ENCODE measurements around the gene CELF2.

The CELF2 gene

DNA sequence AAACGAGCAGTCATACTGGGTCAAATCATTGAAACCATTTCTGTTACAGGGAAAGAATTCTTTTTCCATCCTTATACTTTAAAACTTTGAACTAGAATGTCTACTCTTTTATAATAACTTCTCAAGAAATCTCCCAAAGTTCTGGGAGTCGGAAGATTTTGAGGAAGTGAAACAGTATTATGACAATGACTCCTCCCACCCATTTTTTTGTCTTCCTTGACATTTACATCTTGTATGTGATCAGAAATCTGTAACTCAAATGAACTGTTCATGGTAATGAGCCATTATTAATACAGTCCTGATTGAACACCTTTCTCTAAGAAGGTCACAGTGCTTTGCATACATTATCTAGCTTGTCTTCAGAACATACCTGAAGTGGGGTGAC, 227.4 kb downstream of the CELF2 start:
- no peaks in the 10 kb centered on the region for H3K36me3 ChIP-seq (ENCODE audit: insufficient read depth, low read length)
- H3K4me1 ChIP-seq (ENCODE audit: insufficient read depth, low read length) = peaks cover 15% of the 10 kb centered on the region
- H3K4me3 ChIP-seq (ENCODE audit: low read length) = no peak overlapping the region
- H3K27me3 ChIP-seq (ENCODE audit: insufficient read depth, low read length) = no peaks in the 10 kb centered on the region
- peaks cover 2% of the 10 kb centered on the region for H3K9me3 ChIP-seq (ENCODE audit: low read length)
- no peak overlapping the region for H2AFZ ChIP-seq (ENCODE audit: low read depth, low read length)

GRCh38 chr10:11245510-11245909, 227.8 kb downstream of the CELF2 start:
- Histone ChIP-seq H3K36me3 (ENCODE audit: insufficient read depth, low read length) (no peaks in the 10 kb centered on the region), H3K4me3 (ENCODE audit: low read length) (no peak overlapping the region), H3K9me3 (ENCODE audit: low read length) (peaks cover 2% of the 10 kb centered on the region), H3K4me1 (ENCODE audit: insufficient read depth, low read length) (peaks cover 19% of the 10 kb centered on the region), H2AFZ (ENCODE audit: low read depth, low read length) (no peak overlapping the region), H3K27me3 (ENCODE audit: insufficient read depth, low read length) (no peaks in the 10 kb centered on the region)

DNA sequence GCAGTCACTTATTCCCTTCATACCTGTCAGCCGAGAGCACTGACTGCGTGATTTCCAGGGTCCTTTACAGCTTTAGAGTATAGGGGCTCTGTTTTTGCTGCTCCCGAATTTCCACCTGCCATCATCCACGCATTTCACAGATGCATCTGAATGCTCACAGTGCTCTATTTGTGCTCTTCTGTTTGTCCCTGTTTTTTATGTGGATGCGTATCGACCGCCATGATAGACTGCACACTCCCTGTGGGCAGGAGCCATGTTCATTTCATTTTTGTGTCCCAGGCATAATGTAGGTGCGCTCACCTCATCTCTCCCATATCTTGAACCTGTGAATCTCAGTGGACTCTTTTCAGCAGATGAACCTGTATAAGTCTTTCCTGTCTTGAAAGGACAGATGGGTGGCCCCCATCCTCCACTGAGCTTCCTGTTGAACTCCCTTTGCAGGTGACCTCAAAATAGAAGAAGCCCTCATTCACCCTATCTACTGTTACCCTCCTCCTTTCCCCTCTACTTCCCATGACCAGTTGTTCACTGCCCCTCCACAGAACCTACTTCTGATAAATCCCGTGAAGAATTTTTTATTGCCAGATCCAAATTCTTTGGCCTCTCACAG, 228.4 kb downstream of the CELF2 start:
- Histone ChIP-seq H3K4me1 (ENCODE audit: insufficient read depth, low read length) (peaks cover 19% of the 10 kb centered on the region), H3K4me3 (ENCODE audit: low read length) (no peak overlapping the region), H3K36me3 (ENCODE audit: insufficient read depth, low read length) (no peaks in the 10 kb centered on the region), H2AFZ (ENCODE audit: low read depth, low read length) (no peak overlapping the region), H3K9me3 (ENCODE audit: low read length) (peaks cover 2% of the 10 kb centered on the region), H3K27me3 (ENCODE audit: insufficient read depth, low read length) (no peaks in the 10 kb centered on the region)

DNA sequence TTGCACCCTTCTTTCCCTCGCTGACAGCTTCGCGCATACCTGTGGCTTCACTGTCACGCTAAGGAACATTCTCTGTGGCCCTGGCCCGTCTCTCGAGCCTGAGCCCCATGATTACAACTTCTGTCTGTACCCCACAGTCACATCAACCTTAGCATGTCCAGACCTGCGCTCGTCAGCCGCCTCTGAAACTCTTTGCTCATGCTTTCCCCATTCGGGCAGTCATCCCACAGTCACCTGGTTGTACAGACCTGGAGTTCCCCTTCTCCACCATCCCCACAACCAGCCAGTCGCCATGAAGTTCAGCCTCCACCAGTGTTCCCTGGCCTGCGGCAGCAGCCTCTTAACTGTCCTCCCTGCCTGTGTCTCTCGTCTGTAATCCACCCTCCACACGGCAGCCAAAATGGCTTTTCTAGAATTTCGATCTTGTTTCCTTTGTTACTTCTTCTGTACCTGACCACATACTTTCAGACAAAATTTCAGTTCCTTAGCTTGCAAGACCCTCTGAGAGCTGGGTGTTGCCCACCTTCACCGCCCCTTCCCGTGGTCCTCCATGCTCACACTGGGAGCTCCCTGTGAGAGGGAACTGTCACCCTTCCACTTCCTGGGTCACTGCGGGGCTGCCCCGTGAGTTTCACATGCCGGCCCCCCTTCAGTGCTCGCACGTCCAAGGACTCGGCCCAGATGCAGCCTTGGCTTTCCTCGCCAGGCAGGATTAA, 229.2 kb downstream of the CELF2 start:
- Histone ChIP-seq H3K27me3 (ENCODE audit: insufficient read depth, low read length) (no peaks in the 10 kb centered on the region), H3K36me3 (ENCODE audit: insufficient read depth, low read length) (no peaks in the 10 kb centered on the region), H3K9me3 (ENCODE audit: low read length) (peaks cover 2% of the 10 kb centered on the region), H2AFZ (ENCODE audit: low read depth, low read length) (no peak overlapping the region), H3K4me1 (ENCODE audit: insufficient read depth, low read length) (peaks cover 19% of the 10 kb centered on the region), H3K4me3 (ENCODE audit: low read length) (no peak overlapping the region)

GRCh38 chr10:11249152-11249807, 231.6 kb downstream of the CELF2 start:
- Histone ChIP-seq H3K27me3 (ENCODE audit: insufficient read depth, low read length) (no peaks in the 10 kb centered on the region), H3K4me1 (ENCODE audit: insufficient read depth, low read length) (peaks cover 19% of the 10 kb centered on the region), H3K36me3 (ENCODE audit: insufficient read depth, low read length) (peaks cover 5% of the 10 kb centered on the region), H3K9me3 (ENCODE audit: low read length) (no peaks in the 10 kb centered on the region), H3K4me3 (ENCODE audit: low read length) (no peak overlapping the region), H2AFZ (ENCODE audit: low read depth, low read length) (no peak overlapping the region)

GRCh38 chr10:11249808-11250195, 232.1 kb downstream of the CELF2 start:
- H3K36me3 ChIP-seq (ENCODE audit: insufficient read depth, low read length) = peaks cover 5% of the 10 kb centered on the region

DNA sequence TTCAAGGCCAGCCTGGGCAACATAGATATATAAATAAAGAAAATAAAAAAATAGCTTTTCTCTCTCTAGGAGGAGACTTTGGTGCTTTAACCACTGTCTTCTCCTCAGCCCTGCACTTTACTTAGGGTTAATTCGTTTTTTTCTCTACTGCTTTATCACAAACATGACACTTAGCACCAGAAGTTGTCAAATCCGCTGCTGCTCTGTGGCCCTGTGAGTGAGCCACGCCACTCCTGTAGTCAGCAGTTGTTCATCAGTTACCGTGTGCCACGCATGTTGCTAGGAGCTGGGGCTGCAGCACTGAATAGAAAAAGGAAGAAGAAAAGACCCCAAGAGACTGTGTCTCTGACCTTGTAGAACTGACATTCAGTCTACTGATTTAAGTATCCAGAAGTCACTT, 232.6 kb downstream of the CELF2 start:
- Histone ChIP-seq H3K4me1 (ENCODE audit: insufficient read depth, low read length) (peaks cover 19% of the 10 kb centered on the region), H3K36me3 (ENCODE audit: insufficient read depth, low read length) (peaks cover 8% of the 10 kb centered on the region)

More at GRCh38 chr10:11249808-11250195, 232.1 kb downstream of the CELF2 start:
- Histone ChIP-seq H3K4me1 (ENCODE audit: insufficient read depth, low read length) (peaks cover 19% of the 10 kb centered on the region), H3K4me3 (ENCODE audit: low read length) (no peak overlapping the region), H2AFZ (ENCODE audit: low read depth, low read length) (no peak overlapping the region), H3K27me3 (ENCODE audit: insufficient read depth, low read length) (no peaks in the 10 kb centered on the region), H3K9me3 (ENCODE audit: low read length) (no peaks in the 10 kb centered on the region)

GRCh38 chr10:11252887-11253286, 235.2 kb downstream of the CELF2 start:
- Histone ChIP-seq H3K9me3 (ENCODE audit: low read length) (no peaks in the 10 kb centered on the region), H3K36me3 (ENCODE audit: insufficient read depth, low read length) (peaks cover 13% of the 10 kb centered on the region), H2AFZ (ENCODE audit: low read depth, low read length) (no peak overlapping the region), H3K4me3 (ENCODE audit: low read length) (no peak overlapping the region), H3K27me3 (ENCODE audit: insufficient read depth, low read length) (no peaks in the 10 kb centered on the region), H3K4me1 (ENCODE audit: insufficient read depth, low read length) (peaks cover 19% of the 10 kb centered on the region)

More for the DNA sequence above, 232.6 kb downstream of the CELF2 start:
- H3K9me3 ChIP-seq (ENCODE audit: low read length) = no peaks in the 10 kb centered on the region
- no peaks in the 10 kb centered on the region for H3K27me3 ChIP-seq (ENCODE audit: insufficient read depth, low read length)
- no peak overlapping the region for H3K4me3 ChIP-seq (ENCODE audit: low read length)
- no peak overlapping the region for H2AFZ ChIP-seq (ENCODE audit: low read depth, low read length)

GRCh38 chr10:11253385-11254002, 235.8 kb downstream of the CELF2 start:
- Histone ChIP-seq H3K4me1 (ENCODE audit: insufficient read depth, low read length) (peaks cover 19% of the 10 kb centered on the region), H2AFZ (ENCODE audit: low read depth, low read length) (no peak overlapping the region), H3K9me3 (ENCODE audit: low read length) (no peaks in the 10 kb centered on the region), H3K36me3 (ENCODE audit: insufficient read depth, low read length) (peaks cover 19% of the 10 kb centered on the region), H3K4me3 (ENCODE audit: low read length) (no peak overlapping the region), H3K27me3 (ENCODE audit: insufficient read depth, low read length) (no peaks in the 10 kb centered on the region)

GRCh38 chr10:11255156-11255555, 237.5 kb downstream of the CELF2 start:
- H3K4me1 ChIP-seq (ENCODE audit: insufficient read depth, low read length) = peaks cover 4% of the 10 kb centered on the region
- no peaks in the 10 kb centered on the region for H3K9me3 ChIP-seq (ENCODE audit: low read length)
- H2AFZ ChIP-seq (ENCODE audit: low read depth, low read length) = no peak overlapping the region
- H3K27me3 ChIP-seq (ENCODE audit: insufficient read depth, low read length) = no peaks in the 10 kb centered on the region
- no peak overlapping the region for H3K4me3 ChIP-seq (ENCODE audit: low read length)
- peaks cover 34% of the 10 kb centered on the region for H3K36me3 ChIP-seq (ENCODE audit: insufficient read depth, low read length)

- Histone ChIP-seq H3K27me3 (ENCODE audit: insufficient read depth, low read length) (no peaks in the 10 kb centered on the region), H2AFZ (ENCODE audit: low read depth, low read length) (no peak overlapping the region), H3K9me3 (ENCODE audit: low read length) (no peaks in the 10 kb centered on the region), H3K4me3 (ENCODE audit: low read length) (no peak overlapping the region), H3K4me1 (ENCODE audit: insufficient read depth, low read length) (no peaks in the 10 kb centered on the region), H3K36me3 (ENCODE audit: insufficient read depth, low read length) (peaks cover 36% of the 10 kb centered on the region)
These were observed 238.2 kb downstream of the CELF2 start for GRCh38 chr10:11255796-11256444.

GRCh38 chr10:11256896-11257295, 239.2 kb downstream of the CELF2 start:
- Histone ChIP-seq H3K27me3 (ENCODE audit: insufficient read depth, low read length) (no peaks in the 10 kb centered on the region), H2AFZ (ENCODE audit: low read depth, low read length) (no peak overlapping the region), H3K9me3 (ENCODE audit: low read length) (no peaks in the 10 kb centered on the region), H3K36me3 (ENCODE audit: insufficient read depth, low read length) (peaks cover 46% of the 10 kb centered on the region), H3K4me3 (ENCODE audit: low read length) (no peak overlapping the region), H3K4me1 (ENCODE audit: insufficient read depth, low read length) (no peaks in the 10 kb centered on the region)

All from neuron (in vitro differentiated cells).